Uterus (tissue), 4 donors: ENCODE measurements around the gene EEF1A1. TPM values are rescaled to one million over a fixed set of nuclear protein-coding genes. Genes with fewer than 3 reads are reported as not detected.

Experiments
- DNase-seq, 2 donors: peaks; one replicate each; pipeline ENCODE4 v3.0.0-alpha.2; 2019 to 2020
- H3K27ac ChIP-seq, 2 donors: fragments of 200-600 bp; sonication (generic); 1 replicate in 1 of 2; 2 replicates in 1 of 2; pipeline ENCODE4 v1.5.1; 2016 to 2018
- H3K27me3 ChIP-seq, 2 donors: fragments of 200-600 bp; sonication (generic); one replicate each; pipeline ENCODE4 v1.5.1; 2018 to 2019; ENCODE audit warnings: control low read depth in 1 of 2
- H3K36me3 ChIP-seq, 2 donors: fragments of 200-600 bp; sonication (generic); one replicate each; pipeline ENCODE4 v1.5.1; 2019; ENCODE audit warnings: control low read depth in 1 of 2
- H3K4me1 ChIP-seq, 2 donors: fragments of 200-600 bp; sonication (generic); one replicate each; pipeline ENCODE4 v1.5.1; 2018 to 2019; ENCODE audit warnings: control low read depth in 1 of 2
- H3K4me3 ChIP-seq, 2 donors: fragments of 200-600 bp; sonication (generic); 1 replicate in 1 of 2; 2 replicates in 1 of 2; pipeline ENCODE4 v1.5.1; 2018 to 2019; ENCODE audit warnings: mild to moderate bottlenecking in 1 of 2
- H3K9me3 ChIP-seq, 2 donors: fragments of 200-600 bp; sonication (generic); one replicate each; pipeline ENCODE4 v1.5.1; 2019; ENCODE audit warnings: control low read depth in 1 of 2
- POLR2A ChIP-seq, 2 donors: fragments of 450-650 bp; IDR thresholded peaks; one replicate each; pipeline ENCODE4 v1.6.1; 2016; ENCODE audit warnings: antibody characterized with exemption in 2 of 2, mild to moderate bottlenecking in 1 of 2, moderate library complexity in 1 of 2
- intact Hi-C: fragments of 100-400 bp; cut with DNase I; formaldehyde crosslinking; loops from one replicate; pipeline ENCODE4 v1.15.1; 2023; ENCODE audit warnings: low total_unique reads
- total RNA-seq, 4 donors: library from RNA; depleted of rRNA in 3 of 4; stranded (reverse); fragments of >200 nt in 3 of 4; gene quantifications; one replicate each; pipeline versions ENCODE4 v1.1.0 to v1.2.4, GENCODE V29; 2014 to 2023
- TF ChIP-seq, protein P1 (sequence below), 4 experiments: fragments of 200-600 bp in 2 of 4; fragments of 450-650 bp in 2 of 4; sonication (generic) in 2 of 4; IDR thresholded peaks; one replicate each; pipeline ENCODE4 v1.5.1; 2016 to 2019; ENCODE audit warnings: antibody characterized with exemption in 4 of 4, mild to moderate bottlenecking in 2 of 4, moderate library complexity in 1 of 4
- donor health status: DM: yes; HTN: yes; CAD: no.

Gene EEF1A1
- total RNA-seq, 4 donors from 2014 or later = 11,501 to 26,048 (median 13,655) TPM

DNA sequence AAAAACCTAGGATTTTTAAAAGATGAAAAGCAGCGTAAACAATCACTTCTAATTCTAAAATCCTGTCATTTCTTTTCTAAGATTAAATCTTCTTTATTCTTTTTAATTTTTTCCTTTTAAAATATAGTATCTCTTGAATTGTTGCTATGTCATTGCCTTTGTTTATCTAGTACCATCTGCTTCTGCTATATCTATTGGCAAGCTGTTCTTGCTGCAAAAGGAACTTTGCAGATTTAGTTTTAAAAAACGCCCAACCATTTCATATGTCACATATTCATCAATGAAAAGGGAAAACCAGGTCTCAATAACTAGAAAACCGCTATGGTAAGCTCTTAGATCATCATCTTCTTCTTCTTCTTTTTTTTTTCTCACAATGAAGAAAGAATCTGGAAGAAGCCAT, 11.5 kb upstream of the EEF1A1 start:
- no peaks in the 10 kb centered on the region for H3K4me1 ChIP-seq
- DNase-seq = no peak
- H3K27me3 ChIP-seq = no peaks in the 10 kb centered on the region
- H3K27ac ChIP-seq = no peak overlapping the region
- intact Hi-C loops = no loop called here
- H3K9me3 ChIP-seq = no peaks in the 10 kb centered on the region
- no peaks in the 10 kb centered on the region for H3K36me3 ChIP-seq
- H3K4me3 ChIP-seq = no peak overlapping the region
- no peak for TF ChIP-seq POLR2A (IDR thresholded peaks at IDR 0.05)
- TF ChIP-seq, protein P1, sequence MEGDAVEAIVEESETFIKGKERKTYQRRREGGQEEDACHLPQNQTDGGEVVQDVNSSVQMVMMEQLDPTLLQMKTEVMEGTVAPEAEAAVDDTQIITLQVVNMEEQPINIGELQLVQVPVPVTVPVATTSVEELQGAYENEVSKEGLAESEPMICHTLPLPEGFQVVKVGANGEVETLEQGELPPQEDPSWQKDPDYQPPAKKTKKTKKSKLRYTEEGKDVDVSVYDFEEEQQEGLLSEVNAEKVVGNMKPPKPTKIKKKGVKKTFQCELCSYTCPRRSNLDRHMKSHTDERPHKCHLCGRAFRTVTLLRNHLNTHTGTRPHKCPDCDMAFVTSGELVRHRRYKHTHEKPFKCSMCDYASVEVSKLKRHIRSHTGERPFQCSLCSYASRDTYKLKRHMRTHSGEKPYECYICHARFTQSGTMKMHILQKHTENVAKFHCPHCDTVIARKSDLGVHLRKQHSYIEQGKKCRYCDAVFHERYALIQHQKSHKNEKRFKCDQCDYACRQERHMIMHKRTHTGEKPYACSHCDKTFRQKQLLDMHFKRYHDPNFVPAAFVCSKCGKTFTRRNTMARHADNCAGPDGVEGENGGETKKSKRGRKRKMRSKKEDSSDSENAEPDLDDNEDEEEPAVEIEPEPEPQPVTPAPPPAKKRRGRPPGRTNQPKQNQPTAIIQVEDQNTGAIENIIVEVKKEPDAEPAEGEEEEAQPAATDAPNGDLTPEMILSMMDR (IDR thresholded peaks at IDR 0.05) = no peak

DNA sequence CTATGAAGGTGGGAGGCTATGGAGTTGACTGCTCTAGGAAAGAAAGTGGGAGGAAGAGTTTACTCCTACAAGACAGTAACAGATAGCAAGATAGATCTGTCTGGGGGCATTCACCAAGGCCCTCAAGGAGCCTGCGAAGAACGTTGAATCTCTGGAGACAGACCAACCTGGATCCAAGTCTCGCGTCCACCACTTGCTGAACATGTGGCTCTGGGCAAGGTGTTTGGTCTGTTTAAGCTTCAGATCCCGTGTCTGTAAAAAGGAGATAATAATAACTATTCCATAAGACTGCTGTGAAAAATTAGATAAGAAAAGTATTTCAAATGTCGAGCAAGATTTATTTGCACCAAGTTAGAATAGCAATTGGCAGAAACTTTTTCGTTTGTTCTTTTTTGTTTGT, 8.1 kb upstream of the EEF1A1 start:
- H3K27me3 ChIP-seq = no peaks in the 10 kb centered on the region
- intact Hi-C loops = loop anchor here (10.0 kb wide), 1 partner anchor 64 kb away; the partner anchor contains the start of gene MTO1

DNA sequence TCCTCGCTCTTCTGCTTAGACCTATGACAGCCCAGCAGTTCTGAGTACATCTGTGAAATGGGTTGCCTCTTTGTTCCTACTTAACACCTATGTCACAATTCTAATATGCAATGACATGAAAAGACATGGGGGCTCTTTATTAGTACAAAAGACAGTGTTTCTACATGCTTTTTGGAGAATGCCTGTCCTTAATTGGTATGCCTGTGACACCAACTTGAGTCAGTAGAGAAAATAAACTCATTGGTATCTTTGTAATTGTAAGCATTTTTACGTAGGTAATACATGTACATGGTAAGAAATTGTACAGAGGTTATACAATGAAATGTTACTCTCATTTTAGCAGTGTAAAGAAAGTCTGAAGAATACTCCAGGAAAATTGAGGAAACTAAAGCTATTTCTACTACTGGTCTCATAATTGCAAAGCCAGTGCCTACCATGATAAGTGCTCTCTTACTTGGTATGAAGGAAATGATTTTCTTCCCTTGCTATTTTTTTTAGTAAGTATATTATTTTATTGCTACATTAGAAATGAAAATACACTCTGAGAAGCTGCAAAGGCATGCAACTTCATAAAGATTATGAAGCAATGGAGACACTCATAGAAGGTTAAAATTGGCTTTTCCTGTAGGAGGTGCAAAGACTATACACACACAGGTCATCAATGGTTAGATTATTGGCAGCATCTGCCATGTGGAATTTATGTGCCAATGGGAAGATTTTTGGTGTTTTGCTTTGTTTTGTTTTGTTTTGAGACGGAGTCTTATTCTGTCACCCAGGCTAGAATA, 4.9 kb upstream of the EEF1A1 start:
- Histone ChIP-seq H3K9me3 (no peaks in the 10 kb centered on the region), H3K36me3 (no peaks in the 10 kb centered on the region), H3K27ac (no peak overlapping the region), H3K27me3 (no peaks in the 10 kb centered on the region), H3K4me1 (no peaks in the 10 kb centered on the region), H3K4me3 (no peak overlapping the region)
- intact Hi-C loops = loop anchor here (10.0 kb wide), 1 partner anchor 61 kb away; the partner anchor contains the start of gene MTO1
- TF ChIP-seq, protein P1 (IDR thresholded peaks at IDR 0.05) = no peak
- no peak for TF ChIP-seq POLR2A (IDR thresholded peaks at IDR 0.05)
- DNase-seq = no peak

More for the DNA sequence above, 8.1 kb upstream of the EEF1A1 start:
- TF ChIP-seq POLR2A (IDR thresholded peaks at IDR 0.05) = no peak
- TF ChIP-seq, protein P1 (IDR thresholded peaks at IDR 0.05) = no peak
- H3K4me1 ChIP-seq = no peaks in the 10 kb centered on the region
- H3K36me3 ChIP-seq = no peaks in the 10 kb centered on the region
- H3K4me3 ChIP-seq = no peak overlapping the region
- no peaks in the 10 kb centered on the region for H3K9me3 ChIP-seq
- H3K27ac ChIP-seq = no peak overlapping the region
- no peak for DNase-seq

DNA sequence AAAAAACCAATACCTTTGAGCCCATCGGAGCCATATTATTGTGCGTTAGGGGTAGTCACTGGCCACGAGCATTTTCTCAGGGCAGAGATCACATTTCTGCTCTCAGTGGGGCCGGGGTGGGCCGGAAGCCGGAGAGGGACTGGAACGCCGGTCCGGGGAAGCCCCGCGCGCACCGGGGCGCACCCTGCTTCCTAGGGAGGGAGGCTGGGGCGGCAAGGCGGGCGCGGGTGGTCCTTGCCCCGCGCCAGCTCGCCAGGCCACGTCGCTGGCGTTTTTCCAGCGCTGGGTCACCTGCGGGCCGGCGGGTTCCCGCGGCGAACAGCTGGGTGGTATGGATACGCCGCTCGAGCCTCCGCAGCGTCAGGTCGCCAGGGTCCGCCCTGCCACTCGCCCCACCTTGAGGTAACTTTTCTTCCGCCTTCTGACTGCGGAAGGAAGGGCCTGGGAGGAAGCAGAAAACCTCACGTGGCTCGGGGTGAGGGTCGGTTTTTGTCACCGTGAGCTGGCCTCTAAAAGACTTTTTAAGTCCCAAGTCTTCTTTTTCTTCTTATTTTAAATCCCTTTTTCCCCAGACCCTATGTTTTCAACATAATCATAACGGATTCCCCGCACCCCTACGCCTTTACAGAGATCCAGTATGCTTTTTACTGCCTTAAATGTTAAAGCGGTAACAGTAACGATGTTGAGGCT, 2.7 kb upstream of the EEF1A1 start:
- H3K4me3 ChIP-seq = peak overlapping the region; percentile 57 to 62
- peak; percentile 59 for DNase-seq
- peak overlapping the region; percentile 99 for H3K27ac ChIP-seq
- no peaks in the 10 kb centered on the region for H3K36me3 ChIP-seq
- H3K27me3 ChIP-seq = no peaks in the 10 kb centered on the region
- H3K9me3 ChIP-seq = no peaks in the 10 kb centered on the region
- peak; percentile 65 to 68 for TF ChIP-seq POLR2A (IDR thresholded peaks at IDR 0.05)
- TF ChIP-seq, protein P1 (IDR thresholded peaks at IDR 0.05) = no peak
- intact Hi-C loops = loop anchor here (10.0 kb wide), 1 partner anchor 59 kb away; the partner anchor contains the start of gene MTO1
- H3K4me1 ChIP-seq = no peaks in the 10 kb centered on the region
